Brain microvascular endothelial cell (primary cell): Measurements from ENCODE around the gene MRGPRE.

Experiments used
- DNase-seq: peaks from one replicate; pipeline ENCODE4 v3.0.0-alpha.2; 2020
- H3K27ac ChIP-seq: fragments of 250-450 bp; sonication (Bioruptor Pico); 2 replicates; pipeline ENCODE4 v1.5.1; 2020; ENCODE audit warnings: mild to moderate bottlenecking, moderate library complexity
- H3K27me3 ChIP-seq: fragments of 250-450 bp; sonication (Bioruptor Pico); replicated peaks from 2 replicates; pipeline ENCODE4 v1.5.1; 2020; ENCODE audit warnings: mild to moderate bottlenecking
- H3K36me3 ChIP-seq: fragments of 250-450 bp; sonication (Bioruptor Pico); replicated peaks from 2 replicates; pipeline ENCODE4 v1.5.1; 2020; ENCODE audit warnings: mild to moderate bottlenecking
- H3K4me3 ChIP-seq: 2 replicates; pipeline ENCODE4 v1.5.1; 2011; ENCODE audit warnings: low read depth, mild to moderate bottlenecking, control low read depth, low read length, moderate library complexity
- in situ Hi-C: cut with HindIII; loops from 2 replicates; pipeline ENCODE4 v1.10.0; 2017; ENCODE audit warnings: low sequenced_read_pairs, low pct_ligation_motif_present
- TF ChIP-seq, protein P1 (sequence below): IDR thresholded peaks from 2 replicates; pipeline ENCODE4 v1.5.1; 2011; ENCODE audit warnings: low read depth, mild to moderate bottlenecking, moderate library complexity, low read length, control low read depth, inconsistent platforms; ENCODE audit errors: missing control alignments

The MRGPRE gene

GRCh38 chr11:3230636-3231549 lies 1.3 kb downstream of the MRGPRE start:
- H3K27ac ChIP-seq, result no peak overlapping the region
- TF ChIP-seq, protein P1, sequence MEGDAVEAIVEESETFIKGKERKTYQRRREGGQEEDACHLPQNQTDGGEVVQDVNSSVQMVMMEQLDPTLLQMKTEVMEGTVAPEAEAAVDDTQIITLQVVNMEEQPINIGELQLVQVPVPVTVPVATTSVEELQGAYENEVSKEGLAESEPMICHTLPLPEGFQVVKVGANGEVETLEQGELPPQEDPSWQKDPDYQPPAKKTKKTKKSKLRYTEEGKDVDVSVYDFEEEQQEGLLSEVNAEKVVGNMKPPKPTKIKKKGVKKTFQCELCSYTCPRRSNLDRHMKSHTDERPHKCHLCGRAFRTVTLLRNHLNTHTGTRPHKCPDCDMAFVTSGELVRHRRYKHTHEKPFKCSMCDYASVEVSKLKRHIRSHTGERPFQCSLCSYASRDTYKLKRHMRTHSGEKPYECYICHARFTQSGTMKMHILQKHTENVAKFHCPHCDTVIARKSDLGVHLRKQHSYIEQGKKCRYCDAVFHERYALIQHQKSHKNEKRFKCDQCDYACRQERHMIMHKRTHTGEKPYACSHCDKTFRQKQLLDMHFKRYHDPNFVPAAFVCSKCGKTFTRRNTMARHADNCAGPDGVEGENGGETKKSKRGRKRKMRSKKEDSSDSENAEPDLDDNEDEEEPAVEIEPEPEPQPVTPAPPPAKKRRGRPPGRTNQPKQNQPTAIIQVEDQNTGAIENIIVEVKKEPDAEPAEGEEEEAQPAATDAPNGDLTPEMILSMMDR, result no peak
- no peaks in the 10 kb centered on the region for H3K36me3 ChIP-seq
- H3K27me3 ChIP-seq, result peaks cover 23% of the 10 kb centered on the region
- H3K4me3 ChIP-seq, result no peak overlapping the region
- in situ Hi-C loops, result no loop called here
- DNase-seq, result no peak

DNA sequence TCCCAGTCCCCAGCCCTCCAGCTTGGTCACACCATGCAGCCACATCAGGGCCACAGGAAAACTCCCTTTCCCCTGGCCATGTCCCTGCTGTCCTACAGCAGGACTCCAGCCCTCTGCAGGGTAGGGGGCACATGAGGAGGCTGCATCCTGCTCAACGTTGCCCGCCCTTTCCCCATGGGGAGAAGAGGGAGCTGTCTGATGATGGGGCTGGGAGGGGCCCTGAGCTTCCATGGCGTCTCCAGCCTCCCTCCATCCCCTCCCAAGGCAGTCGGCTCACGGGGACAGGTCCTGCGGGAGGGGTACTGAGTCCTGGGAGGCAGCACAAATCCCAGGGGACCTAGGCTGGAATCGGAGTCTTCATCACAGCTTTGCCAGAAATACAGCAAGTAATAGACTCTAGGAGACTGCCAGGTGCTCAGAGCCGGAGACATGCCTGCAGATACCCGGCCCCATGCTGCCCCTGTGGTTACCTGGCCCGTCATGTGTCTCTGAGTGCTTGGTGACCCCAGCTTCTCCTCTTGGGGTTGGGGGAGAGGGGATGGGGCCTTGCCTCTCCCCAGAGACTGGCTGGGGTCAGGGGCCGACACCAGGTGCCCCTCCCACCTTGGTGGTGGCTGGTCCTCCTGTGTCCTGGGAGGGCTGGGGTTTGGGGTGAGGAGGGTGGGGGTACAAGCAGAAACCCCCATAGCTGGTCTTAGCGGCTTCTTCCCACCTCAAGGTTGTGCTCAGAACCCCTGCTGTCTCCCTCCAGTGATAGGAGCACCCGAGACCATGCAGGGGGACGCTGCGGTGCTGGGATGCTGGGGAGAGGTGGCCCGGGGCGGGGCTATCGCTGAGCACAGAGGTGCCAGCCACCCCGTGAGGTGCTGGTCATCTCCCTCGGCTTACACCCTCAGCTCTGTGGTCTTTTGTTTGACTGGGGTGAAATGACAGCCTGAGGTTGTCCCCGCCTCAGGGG lies 2.3 kb downstream of the MRGPRE start:
- Histone ChIP-seq H3K4me3 (no peak overlapping the region), H3K36me3 (no peaks in the 10 kb centered on the region), H3K27me3 (peaks cover 25% of the 10 kb centered on the region), H3K27ac (no peak overlapping the region)
- in situ Hi-C loops, result no loop called here
- TF ChIP-seq, protein P1, result no peak
- DNase-seq, result no peak

GRCh38 chr11:3228445-3228829 lies 3.8 kb downstream of the MRGPRE start:
- Histone ChIP-seq H3K27ac (no peak overlapping the region), H3K27me3 (peaks cover 32% of the 10 kb centered on the region), H3K36me3 (no peaks in the 10 kb centered on the region), H3K4me3 (no peak overlapping the region)
- TF ChIP-seq, protein P1, result no peak
- DNase-seq, result no peak
- in situ Hi-C loops, result no loop called here

- TF ChIP-seq, protein P1, result no peak
- Histone ChIP-seq H3K27me3 (peaks cover 31% of the 10 kb centered on the region), H3K4me3 (no peak overlapping the region), H3K36me3 (no peaks in the 10 kb centered on the region), H3K27ac (no peak overlapping the region)
- in situ Hi-C loops, result no loop called here
- DNase-seq, result no peak
These were observed 4.4 kb downstream of the MRGPRE start for GRCh38 chr11:3227568-3228444.

DNA sequence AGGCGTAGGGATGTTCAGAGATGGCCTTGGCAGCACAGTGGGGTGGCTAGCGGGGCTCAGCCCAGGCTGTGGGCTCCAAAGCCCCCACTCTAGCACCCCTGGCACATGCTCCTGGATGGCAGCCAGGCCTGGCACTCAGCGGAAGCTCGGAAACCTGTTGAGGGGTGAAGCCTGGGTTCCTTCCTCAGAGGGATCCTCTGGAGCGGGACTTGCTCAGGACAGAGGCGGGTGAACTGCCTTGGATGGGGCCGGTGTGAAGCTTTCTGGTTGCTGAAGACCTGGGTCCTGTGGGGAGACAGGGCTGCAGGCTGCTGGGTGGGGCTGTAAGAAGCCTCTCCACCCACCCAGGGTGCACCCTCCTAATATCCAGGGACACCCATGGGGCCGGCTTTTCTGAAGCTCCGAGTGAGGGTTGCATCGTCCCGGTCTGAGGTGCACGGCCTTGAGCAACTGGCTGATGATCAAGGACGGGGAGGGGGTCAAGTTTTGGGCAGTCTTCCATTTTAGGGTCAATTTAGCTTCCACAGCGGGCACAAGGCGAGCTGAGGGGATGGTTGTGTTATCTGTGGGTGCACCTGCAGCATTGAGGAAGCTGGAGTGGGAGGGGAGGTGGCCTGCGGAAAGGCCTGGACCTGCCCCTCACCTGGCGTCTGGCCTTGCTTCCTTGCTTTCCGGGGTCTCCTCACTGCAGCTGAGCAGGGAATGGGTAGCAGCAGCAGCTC lies 5.2 kb downstream of the MRGPRE start:
- TF ChIP-seq, protein P1, result no peak
- peaks cover 25% of the 10 kb centered on the region for H3K27me3 ChIP-seq

More for the DNA sequence above, 5.2 kb downstream of the MRGPRE start:
- DNase-seq, result no peak
- no peak overlapping the region for H3K4me3 ChIP-seq
- in situ Hi-C loops, result no loop called here
- H3K27ac ChIP-seq, result no peak overlapping the region
- H3K36me3 ChIP-seq, result no peaks in the 10 kb centered on the region
